HG03469 (cell line): ENCODE data around the gene ACTL7B.

Experiments
- ATAC-seq: cut with Tn5 transposase; IDR thresholded peaks from one replicate; pipeline ENCODE4 v1.9.1; 2021; ENCODE audit warnings: mild to moderate bottlenecking, moderate library complexity, moderate number of reproducible peaks; ENCODE audit not compliant: unreplicated experiment

The ACTL7B gene

DNA sequence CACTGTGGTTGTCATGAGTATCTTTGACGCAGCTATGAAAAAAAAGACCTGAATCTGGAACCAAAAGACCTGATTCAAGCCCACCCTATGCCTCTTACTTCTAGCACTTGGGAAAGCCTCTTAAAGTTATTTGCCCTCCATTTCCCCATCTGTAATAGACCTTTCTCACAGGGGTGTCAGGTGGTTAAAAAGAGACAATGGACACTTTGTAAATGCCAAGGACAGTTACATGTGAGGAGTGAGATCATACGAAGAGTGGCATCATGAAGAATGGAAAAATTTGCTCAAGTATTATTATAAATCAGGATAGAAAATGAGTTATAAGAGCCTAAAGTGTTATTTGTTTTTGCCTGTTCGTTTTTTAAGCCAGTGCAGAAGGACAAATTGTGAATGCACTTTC, 46.5 kb downstream of the ACTL7B start:
- ATAC-seq, result no peak
